ENCODE results near the gene NCKAP5L. TPM values are rescaled to one million over a fixed set of nuclear protein-coding genes. Genes with fewer than 3 reads are reported as not detected.

NCKAP5L gene
- total and polyA plus RNA-seq, 9 of the 15 experiments (the other 6 are each of a cell fraction or from before 2014, with no cell fraction given): 0.01 to 14.4 (median 3.7) TPM

DNA sequence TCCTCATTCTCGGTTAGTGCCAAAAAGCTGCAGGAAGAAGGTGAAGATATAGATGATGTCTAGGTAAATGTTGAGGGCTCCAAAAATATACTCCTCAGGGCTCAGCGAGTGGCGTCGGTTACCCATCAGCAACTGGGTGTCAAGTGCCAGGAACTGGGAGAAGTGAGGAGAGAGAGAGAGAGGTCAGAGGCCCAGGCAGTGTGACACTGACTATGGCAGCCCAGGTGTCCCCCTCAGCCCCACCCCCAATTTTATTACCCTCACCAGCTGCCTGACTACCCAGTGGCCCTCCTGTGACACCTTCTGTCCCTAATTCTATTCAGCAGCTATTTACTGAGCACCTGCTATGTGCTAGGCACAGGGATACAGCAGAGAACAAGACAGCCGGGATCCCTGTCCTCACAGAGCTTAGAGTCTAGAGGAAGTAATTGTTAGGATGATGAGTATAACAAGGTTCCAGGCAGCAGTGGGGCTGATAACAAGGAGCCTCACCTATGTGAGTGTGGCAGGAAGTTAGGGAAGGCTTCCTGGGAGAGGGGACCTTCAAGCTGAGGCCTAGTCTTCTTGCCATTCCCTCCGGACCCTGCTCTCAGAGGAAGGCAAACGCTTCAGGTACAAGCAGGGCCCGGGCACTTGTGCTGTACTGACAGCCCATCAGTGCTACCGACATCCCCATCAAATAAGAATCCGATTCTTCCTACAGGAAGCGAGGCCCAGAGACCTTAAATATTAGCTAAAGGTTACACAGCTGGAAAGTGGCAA lies 42.5 kb upstream of the NCKAP5L start:
- FAIRE-seq: no peak
- no peak overlapping the region for H2AFZ ChIP-seq (ENCODE audit: low read depth, low read length)
- in situ Hi-C loops (cut with MboI) (no loop called here), intact Hi-C loops (cut with micrococcal nuclease) (no loop called here)
- no peak for ATAC-seq
- H3K36me3 ChIP-seq (ENCODE audit: control insufficient read depth, insufficient read depth, low read length): no peaks in the 10 kb centered on the region
- DNase-seq (ENCODE audit: extremely low read depth in 1 of 4, low spot score in 3 of 4): no peak
- no TSS peak for BruUV-seq (replicated peaks)
- H4K20me1 ChIP-seq (replicated peaks; ENCODE audit: control insufficient read depth, insufficient read depth, low read length): no peaks in the 10 kb centered on the region
- H3K4me3 ChIP-seq: no peak overlapping the region
- H3K4me1 ChIP-seq (replicated peaks in 1 of 2; ENCODE audit: control insufficient read depth in 2 of 2, insufficient read depth in 2 of 2, low read length in 2 of 2): peaks cover 39 to 46% of the 10 kb centered on the region in 2 experiments
- 91% methylated on average over 10 of the region's 11 CpGs for WGBS (ENCODE audit: insufficient coverage, low coverage, missing lambda C conversion rate)
- POLR2A ChIA-PET: interaction anchor here (1.2 to 1.5 kb wide), 2 partner anchors 11 to 13 kb away, joined by 3 to 4 read pairs; no protein-coding TSS in a partner anchor
- no peaks in the 10 kb centered on the region for H3K9me3 ChIP-seq (replicated peaks; ENCODE audit: control insufficient read depth, insufficient read depth, low read depth, low read length)
- H3K27me3 ChIP-seq (ENCODE audit: control insufficient read depth in 2 of 2, insufficient read depth in 2 of 2, low read length in 2 of 2): peaks cover 0 to under 1% of the 10 kb centered on the region in 2 experiments; a peak in 1 of 5 replicates
- CTCF ChIA-PET (ENCODE audit: low intra/inter-chr PET ratio): no interaction called here
- H3K9me1 ChIP-seq (ENCODE audit: control insufficient read depth, insufficient read depth, low read length): no peaks in the 10 kb centered on the region
- H3K9ac ChIP-seq (ENCODE audit: insufficient read depth in 1 of 2, low read depth in 2 of 2, low read length in 2 of 2): no peak overlapping the region; a peak in 1 of 4 replicates
- H3K79me2 ChIP-seq (ENCODE audit: control insufficient read depth, insufficient read depth, low read length): no peaks in the 10 kb centered on the region
- no peak overlapping the region for H3K4me2 ChIP-seq (ENCODE audit: insufficient read depth, low read length)
- H3K27ac ChIP-seq (ENCODE audit: extremely low read depth, low read depth, low read length): no peak overlapping the region
- TF ChIP-seq RBM17 (IDR thresholded peaks at IDR 0.05; ENCODE audit: borderline replicate concordance, low read depth, low read length) (no peak), WHSC1 (IDR thresholded peaks at IDR 0.05; ENCODE audit: low read length) (no peak), ZKSCAN1 (IDR thresholded peaks at IDR 0.05; ENCODE audit: low read depth, low read length) (no peak), ZNF274 (IDR thresholded peaks at IDR 0.05; ENCODE audit: borderline replicate concordance, low read depth, low read length) (no peak), CC2D1A (IDR thresholded peaks at IDR 0.05) (no peak), TAL1 (IDR thresholded peaks at IDR 0.05) (no peak), ZNF436 (CRISPR knock-in tag; IDR thresholded peaks at IDR 0.05) (no peak), GABPB1 (CRISPR knock-in tag; IDR thresholded peaks at IDR 0.05) (no peak)
- TF ChIP-seq, protein P1, sequence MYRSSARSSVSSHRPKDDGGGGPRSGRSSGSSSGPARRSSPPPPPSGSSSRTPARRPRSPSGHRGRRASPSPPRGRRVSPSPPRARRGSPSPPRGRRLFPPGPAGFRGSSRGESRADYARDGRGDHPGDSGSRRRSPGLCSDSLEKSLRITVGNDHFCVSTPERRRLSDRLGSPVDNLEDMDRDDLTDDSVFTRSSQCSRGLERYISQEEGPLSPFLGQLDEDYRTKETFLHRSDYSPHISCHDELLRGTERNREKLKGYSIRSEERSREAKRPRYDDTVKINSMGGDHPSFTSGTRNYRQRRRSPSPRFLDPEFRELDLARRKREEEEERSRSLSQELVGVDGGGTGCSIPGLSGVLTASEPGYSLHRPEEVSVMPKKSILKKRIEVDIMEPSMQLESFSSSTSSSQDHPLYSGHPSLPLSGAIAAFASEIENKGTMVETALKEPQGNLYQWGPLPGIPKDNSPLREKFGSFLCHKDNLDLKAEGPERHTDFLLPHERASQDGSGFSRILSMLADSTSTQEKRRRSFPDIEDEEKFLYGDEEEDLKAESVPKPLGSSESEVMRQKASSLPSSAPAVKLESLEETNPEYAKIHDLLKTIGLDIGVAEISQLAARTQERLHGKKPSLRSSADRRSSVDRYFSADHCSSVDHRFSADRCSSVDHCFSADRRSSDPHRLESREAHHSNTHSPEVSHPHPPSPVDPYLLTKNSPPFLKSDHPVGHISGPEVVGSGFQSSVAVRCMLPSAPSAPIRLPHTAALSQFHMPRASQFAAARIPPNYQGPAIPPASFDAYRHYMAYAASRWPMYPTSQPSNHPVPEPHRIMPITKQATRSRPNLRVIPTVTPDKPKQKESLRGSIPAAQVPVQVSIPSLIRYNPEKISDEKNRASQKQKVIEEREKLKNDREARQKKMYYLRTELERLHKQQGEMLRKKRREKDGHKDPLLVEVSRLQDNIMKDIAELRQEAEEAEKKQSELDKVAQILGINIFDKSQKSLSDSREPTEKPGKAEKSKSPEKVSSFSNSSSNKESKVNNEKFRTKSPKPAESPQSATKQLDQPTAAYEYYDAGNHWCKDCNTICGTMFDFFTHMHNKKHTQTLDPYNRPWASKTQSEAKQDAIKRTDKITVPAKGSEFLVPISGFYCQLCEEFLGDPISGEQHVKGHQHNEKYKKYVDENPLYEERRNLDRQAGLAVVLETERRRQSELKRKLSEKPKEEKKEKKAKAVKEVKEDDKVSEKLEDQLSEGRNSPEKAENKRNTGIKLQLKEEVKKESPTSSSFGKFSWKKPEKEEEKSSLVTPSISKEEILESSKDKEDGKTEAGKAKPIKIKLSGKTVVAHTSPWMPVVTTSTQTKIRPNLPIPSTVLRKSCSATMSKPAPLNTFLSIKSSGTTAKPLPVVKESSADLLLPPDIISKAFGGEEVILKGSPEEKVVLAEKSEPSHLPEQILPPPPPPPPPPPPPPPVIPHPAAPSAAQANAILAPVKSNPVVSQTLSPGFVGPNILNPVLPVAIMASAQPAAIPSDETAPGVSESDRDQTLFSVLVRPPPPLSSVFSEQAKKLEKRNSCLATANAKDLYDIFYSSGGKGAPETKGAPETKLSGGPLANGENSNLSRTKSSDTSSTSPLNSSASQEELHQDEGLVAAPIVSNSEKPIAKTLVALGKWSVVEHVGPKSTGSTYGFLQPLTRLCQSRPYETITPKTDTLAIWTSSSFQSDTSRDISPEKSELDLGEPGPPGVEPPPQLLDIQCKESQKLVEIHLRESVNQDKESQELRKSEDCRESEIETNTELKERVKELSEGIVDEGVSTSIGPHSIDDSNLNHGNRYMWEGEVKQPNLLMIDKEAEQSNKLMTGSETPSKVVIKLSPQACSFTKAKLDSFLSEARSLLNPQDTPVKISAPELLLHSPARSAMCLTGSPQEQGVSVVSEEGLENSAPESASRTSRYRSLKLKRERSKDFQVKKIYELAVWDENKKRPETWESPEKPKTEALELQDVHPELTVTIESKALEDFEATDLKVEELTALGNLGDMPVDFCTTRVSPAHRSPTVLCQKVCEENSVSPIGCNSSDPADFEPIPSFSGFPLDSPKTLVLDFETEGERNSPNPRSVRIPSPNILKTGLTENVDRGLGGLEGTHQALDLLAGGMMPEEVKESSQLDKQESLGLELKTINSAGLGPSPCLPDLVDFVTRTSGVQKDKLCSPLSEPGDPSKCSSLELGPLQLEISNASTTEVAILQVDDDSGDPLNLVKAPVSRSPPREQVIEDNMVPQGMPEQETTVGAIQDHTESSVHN (IDR thresholded peaks at IDR 0.05; ENCODE audit: borderline replicate concordance in 1 of 2, low read depth in 1 of 2): no peak
- TF ChIP-seq, protein P2, sequence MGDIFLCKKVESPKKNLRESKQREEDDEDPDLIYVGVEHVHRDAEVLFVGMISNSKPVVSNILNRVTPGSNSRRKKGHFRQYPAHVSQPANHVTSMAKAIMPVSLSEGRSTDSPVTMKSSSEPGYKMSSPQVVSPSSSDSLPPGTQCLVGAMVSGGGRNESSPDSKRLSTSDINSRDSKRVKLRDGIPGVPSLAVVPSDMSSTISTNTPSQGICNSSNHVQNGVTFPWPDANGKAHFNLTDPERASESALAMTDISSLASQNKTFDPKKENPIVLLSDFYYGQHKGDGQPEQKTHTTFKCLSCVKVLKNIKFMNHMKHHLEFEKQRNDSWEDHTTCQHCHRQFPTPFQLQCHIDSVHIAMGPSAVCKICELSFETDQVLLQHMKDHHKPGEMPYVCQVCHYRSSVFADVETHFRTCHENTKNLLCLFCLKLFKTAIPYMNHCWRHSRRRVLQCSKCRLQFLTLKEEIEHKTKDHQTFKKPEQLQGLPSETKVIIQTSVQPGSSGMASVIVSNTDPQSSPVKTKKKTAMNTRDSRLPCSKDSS (IDR thresholded peaks at IDR 0.05; ENCODE audit: low read depth, partially characterized antibody): no peak
- TF ChIP-seq, protein P3, sequence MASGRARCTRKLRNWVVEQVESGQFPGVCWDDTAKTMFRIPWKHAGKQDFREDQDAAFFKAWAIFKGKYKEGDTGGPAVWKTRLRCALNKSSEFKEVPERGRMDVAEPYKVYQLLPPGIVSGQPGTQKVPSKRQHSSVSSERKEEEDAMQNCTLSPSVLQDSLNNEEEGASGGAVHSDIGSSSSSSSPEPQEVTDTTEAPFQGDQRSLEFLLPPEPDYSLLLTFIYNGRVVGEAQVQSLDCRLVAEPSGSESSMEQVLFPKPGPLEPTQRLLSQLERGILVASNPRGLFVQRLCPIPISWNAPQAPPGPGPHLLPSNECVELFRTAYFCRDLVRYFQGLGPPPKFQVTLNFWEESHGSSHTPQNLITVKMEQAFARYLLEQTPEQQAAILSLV (tag; IDR thresholded peaks at IDR 0.05): no peak

Data from K562 (cell line).